Inflammatory macrophage (primary cell): ENCODE results near the gene NAP1L1.
A peak's percentile ranks its signal among the peaks of the same experiment; 100 is the strongest.
"Not testable (repeated sequence)": the region's sequence is repeated elsewhere in the genome, so short reads cannot be mapped to it uniquely, and the experiment has no call there.

ENCODE experiments used
- DNase-seq, 2 donors: peaks; one replicate each; pipeline ENCODE4 v3.0.0-alpha.2; 2020 to 2022

NAP1L1 gene

GRCh38 chr12:76020281-76020680 lies 64.2 kb downstream of the NAP1L1 start:
- DNase-seq: peak; percentile 49 to 78

DNA sequence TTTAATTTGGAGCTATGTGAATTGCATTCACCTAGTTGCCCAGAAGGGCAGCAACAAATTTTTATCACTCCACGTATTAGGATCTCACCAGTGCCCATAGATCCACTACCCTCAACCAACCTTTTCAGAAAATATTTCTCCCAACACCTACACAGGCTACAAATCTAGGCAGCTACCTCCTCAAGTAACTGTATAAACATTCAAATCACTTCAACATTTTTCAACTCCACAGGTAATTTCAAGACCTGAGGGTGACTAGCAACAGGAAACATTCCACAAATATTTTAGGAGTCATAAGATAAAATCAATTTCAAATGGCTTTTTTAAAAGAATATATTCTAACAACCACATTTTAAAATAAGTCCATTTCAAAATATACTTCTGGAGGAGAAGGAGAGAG lies 65.8 kb downstream of the NAP1L1 start:
- no peak for DNase-seq

DNA sequence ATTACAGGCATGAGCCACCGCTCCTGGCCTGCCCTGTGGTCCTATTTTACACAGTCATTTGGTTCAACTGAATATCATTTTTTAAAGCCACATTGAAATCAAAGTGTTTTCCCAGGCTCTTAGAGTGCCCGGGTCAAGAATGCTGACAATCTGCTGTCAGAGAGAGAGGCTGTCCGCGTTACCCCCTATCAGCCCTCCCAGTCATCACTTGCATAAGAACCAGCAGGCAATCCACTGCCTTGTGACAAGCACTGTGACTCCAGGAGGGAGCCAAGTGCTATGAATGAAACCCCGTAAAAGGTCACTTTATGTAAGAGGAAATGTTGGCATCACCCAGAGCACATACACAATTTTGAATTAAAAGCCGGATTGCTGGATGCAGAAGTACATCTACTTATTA lies 66.4 kb downstream of the NAP1L1 start:
- peak; percentile 76 to 89 for DNase-seq

DNA sequence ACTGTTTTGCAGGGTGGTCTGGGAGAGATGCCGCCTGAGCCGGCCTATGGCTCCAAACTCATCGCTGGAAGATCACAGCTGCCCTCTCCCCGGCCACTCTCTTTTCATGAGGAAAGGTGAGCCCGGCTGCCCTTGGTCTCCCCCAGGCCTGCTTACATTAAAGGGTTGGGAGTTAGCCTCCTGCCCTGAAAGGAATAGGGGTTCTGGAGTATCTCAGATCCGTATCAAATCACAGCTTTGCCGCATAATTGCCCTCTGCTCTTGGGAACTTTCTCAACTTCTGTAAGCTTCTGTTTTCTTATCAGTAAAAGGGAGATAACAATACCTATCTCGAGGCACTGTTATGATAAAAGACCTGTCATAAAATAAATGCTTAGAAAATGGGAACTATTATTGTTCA lies 70.5 kb downstream of the NAP1L1 start:
- DNase-seq: no peak

DNA sequence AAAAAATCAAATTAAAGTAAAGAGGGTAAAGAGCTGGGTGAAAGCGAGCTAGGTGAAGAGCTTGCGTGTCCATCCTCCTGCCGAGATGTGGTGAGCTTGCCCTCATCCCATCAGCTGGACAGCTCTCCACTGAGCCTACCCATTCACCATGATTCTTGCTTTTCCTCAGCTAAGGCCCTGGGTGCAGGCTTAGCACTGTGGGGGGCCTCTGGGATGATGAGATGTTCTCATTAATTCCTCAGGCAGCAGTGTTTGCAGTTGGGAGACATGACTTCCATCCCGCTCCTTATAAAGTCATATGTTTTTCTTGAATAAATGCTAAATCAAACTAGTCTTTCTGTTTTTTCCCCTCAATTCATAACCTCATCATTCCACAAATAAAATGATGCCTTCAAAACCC lies 70.9 kb downstream of the NAP1L1 start:
- no peak for DNase-seq

- DNase-seq: no peak
Observed at GRCh38 chr12:76012644-76013043, 71.8 kb downstream of the NAP1L1 start.

DNA sequence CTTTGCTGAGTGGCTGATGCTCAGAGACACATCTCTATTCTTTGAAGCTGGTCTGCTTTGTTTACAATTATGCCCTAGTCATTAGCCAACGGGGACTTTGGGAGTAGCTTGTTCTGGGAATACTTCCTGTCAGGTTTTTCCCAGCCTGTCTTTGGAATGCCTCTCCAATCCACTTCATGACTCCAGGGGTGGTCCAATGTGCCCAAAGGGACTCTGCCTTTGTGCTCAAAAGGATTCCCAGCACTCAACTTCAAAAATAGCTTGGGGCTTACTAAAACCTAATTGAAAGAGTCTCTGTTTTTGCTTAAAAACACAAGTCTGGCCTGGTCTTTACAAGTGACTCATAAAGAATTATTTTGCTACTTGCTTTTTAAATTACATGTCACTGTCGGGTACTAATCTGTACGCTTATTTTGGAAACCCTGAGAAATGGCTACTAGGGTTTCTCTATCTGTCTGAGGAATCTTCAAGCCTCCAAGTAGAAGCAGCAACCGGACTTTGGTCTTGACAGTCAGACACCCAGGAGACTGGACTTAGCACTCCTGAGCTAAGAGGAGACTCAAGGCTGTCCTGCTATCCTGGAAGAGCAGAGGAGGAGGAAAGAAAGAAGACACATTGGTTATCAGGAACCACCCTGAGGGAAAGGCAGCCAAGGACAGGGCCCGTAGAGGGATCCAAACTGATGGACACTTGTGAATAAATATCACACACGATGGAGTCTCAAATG lies 73.6 kb downstream of the NAP1L1 start:
- no peak for DNase-seq

- DNase-seq: no peak
Observed at GRCh38 chr12:76008428-76008827, 76.1 kb downstream of the NAP1L1 start.

DNA sequence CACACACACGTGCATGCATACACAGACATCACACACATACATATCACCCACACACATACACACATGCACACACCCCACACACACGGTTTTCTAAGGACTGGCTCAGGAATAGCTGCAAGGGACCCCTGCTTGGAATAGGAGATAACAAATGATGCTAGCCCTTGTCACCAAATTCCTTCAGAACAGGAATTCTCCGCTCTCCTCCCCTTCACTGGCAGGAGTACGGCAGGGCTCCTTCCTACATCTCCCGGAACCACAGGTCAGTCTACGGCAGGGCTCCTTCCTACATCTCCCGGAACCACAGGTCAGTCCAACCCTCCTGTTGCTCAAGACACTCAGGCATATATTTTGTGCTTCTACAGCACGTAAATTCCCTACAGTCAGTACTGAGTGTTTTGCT lies 76.8 kb downstream of the NAP1L1 start:
- no peak for DNase-seq

- no peak for DNase-seq
Observed at GRCh38 chr12:76006028-76006925, 78.2 kb downstream of the NAP1L1 start.

- DNase-seq: no peak
Observed at GRCh38 chr12:76003355-76003638, 81.2 kb downstream of the NAP1L1 start.

- no peak for DNase-seq
Observed at GRCh38 chr12:76002598-76003354, 81.7 kb downstream of the NAP1L1 start.

GRCh38 chr12:75998292-75999063 lies 86.0 kb downstream of the NAP1L1 start:
- no peak for DNase-seq

DNA sequence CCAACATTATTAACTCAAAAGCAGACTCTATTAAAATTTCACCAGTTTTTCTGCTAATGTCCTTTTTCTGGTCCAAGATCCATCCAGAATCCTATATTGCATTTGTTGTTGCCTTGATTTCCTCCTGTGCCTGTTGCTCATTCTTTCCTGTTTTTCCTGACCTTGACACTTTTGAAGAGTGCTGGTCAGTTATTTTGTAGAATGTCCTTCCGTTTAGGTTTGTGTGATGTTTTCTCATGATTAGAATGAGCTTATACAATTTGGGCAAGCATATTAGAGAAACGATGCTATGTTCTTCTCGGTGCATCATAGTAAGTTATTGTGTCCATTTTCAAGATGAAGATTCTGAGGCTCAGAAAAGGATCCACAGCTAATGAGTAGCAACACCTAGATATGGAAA lies 86.8 kb downstream of the NAP1L1 start:
- DNase-seq: no peak

DNA sequence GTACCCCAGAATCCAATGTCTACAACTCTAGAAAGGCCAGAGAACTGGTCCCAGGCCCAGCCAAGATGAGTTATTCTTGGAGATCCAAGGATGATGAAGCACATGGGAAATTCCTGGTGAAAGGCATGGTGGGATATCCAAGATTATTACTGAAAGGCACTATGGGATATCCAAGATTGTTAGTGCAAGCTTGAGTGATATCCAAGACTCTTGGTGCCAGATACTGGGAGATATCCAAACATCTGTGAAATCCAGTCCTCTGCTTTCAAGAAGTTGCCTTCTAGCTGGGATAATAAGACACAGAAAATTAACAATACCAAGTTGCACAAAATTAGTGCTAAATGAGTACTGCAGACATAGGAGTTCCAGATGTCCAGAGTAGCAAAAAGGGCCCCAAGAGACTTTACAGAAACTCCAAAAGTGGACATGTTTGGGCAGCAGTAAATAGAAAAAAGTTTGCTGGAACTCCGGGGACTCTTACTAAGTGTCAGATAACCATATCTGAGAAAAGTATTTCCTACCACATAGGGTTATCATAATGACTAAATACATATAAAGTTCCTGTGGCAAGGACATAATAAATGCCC lies 87.5 kb downstream of the NAP1L1 start:
- DNase-seq: no peak

GRCh38 chr12:75995691-75996090 lies 88.8 kb downstream of the NAP1L1 start:
- DNase-seq: no peak

DNA sequence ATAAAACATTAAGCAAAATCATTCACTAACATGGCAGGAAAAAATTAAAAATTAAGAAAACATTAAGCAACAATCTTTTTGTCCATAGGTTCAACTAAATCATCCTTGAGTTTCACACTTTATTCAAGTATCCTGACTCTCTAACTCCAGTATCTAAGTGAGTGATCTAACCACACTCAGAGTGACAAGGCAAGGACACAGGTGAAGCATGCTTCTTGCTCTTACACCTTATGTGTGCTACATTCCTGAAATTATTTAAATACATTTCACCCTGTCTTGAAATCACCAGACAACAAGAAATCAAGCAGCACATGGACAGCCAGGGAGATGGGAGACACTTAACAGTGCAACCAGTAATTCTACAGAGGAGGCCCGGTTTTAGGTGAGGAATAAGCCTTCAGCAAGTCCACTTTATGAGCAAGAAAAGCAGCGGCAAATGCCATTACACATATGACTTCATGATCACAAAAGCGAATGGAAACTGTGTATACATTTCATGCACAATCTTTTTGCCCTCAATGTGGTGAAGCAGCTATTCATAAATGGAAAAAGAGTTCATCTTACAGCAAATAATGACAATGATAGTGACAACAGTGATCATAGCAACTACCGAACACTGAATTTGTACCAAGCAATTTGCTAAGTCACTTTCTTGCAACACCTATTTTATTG lies 90.3 kb downstream of the NAP1L1 start:
- no peak for DNase-seq

DNA sequence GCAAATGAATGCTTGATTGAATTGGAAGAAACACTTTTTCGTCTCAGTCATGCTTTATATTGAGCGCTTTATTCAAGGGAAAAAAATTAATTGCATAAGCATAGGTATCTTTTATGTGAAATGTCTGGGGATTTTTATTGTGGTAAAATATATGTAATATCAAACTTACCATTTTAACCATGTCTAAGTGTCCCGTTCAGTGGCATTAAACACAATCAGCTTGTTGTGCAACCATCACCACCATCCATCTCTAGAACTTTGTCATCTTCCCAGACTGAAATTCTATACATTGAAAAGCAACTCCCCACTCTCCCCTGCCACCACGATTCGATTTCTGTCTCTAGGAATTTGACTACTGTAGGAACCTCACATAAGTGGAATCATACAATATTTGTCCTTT lies 92.7 kb downstream of the NAP1L1 start:
- DNase-seq: no peak

GRCh38 chr12:75990189-75990912 lies 94.1 kb downstream of the NAP1L1 start:
- no peak for DNase-seq

DNA sequence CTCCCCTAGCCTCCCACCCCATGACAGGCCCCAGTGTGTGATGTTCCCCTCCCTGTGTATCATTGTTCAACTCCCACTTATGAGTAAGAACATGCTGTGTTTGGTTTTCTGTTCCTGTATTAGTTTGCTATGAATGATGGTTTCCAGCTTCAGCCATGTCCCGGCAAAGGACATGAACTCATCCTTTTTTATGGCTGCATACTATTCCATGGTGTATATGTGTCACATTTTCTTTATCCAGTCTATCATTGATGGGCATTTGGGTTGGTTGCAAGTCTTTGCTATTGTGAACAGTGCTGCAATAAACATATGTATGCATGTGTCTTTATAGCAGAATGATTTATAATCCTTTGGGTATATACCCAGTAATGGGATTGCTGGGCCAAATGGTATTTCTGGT lies 96.8 kb downstream of the NAP1L1 start:
- not testable (repeated sequence) for DNase-seq
